Brain pericyte (primary cell): ENCODE measurements around the gene CEP164.
A peak's percentile ranks its signal among the peaks of the same experiment; 100 is the strongest.

Source experiments
- DNase-seq: peaks from one replicate; pipeline ENCODE4 v3.0.0-alpha.2; 2012; ENCODE audit warnings: low read depth, low spot score

Gene CEP164

GRCh38 chr11:117327567-117328374 is at the start of gene CEP164:
Gene CEP164 (plus strand): TSS chr11:117327854. CDS start chr11:117338587, 10,733 bp downstream.
- peak; percentile 81 for DNase-seq

GRCh38 chr11:117278347-117278746 is 49.3 kb upstream of the CEP164 start:
- DNase-seq = no peak

GRCh38 chr11:117279711-117280376 is 47.8 kb upstream of the CEP164 start:
- no peak for DNase-seq

GRCh38 chr11:117281159-117281558 is 46.5 kb upstream of the CEP164 start:
- peak; percentile 32 for DNase-seq

- no peak for DNase-seq
Measured at GRCh38 chr11:117281869-117282268, 45.8 kb upstream of the CEP164 start.

GRCh38 chr11:117282956-117283355 is 44.7 kb upstream of the CEP164 start:
- DNase-seq = no peak

GRCh38 chr11:117284053-117284452 is 43.6 kb upstream of the CEP164 start:
- DNase-seq = no peak

- no peak for DNase-seq
Measured at GRCh38 chr11:117286588-117286987, 41.1 kb upstream of the CEP164 start.

GRCh38 chr11:117287668-117288067 is 40.0 kb upstream of the CEP164 start:
- no peak for DNase-seq

GRCh38 chr11:117289795-117290194 is 37.9 kb upstream of the CEP164 start:
- no peak for DNase-seq

GRCh38 chr11:117290809-117291396 is 36.8 kb upstream of the CEP164 start, which contains the start of gene BACE1-AS:
Gene BACE1-AS (plus strand): TSS chr11:117291346.
- no peak for DNase-seq

GRCh38 chr11:117292616-117293015 is 35.0 kb upstream of the CEP164 start:
- DNase-seq = no peak

- DNase-seq = no peak
Measured at GRCh38 chr11:117295438-117296137, 32.1 kb upstream of the CEP164 start.

GRCh38 chr11:117296881-117297280 is 30.8 kb upstream of the CEP164 start:
- DNase-seq = no peak

GRCh38 chr11:117298195-117298594 is 29.5 kb upstream of the CEP164 start:
- DNase-seq = no peak

GRCh38 chr11:117299351-117300282 is 28.0 kb upstream of the CEP164 start:
- DNase-seq = no peak

- no peak for DNase-seq
Measured at GRCh38 chr11:117300283-117300663, 27.4 kb upstream of the CEP164 start.

- no peak for DNase-seq
Measured at GRCh38 chr11:117300773-117301172, 26.9 kb upstream of the CEP164 start.

GRCh38 chr11:117302228-117302627 is 25.4 kb upstream of the CEP164 start:
- DNase-seq = no peak

- no peak for DNase-seq
Measured at GRCh38 chr11:117303101-117303500, 24.6 kb upstream of the CEP164 start.
